ENCODE measurements around the gene SIN3A. TPM values are rescaled to one million over a fixed set of nuclear protein-coding genes. Genes with fewer than 3 reads are reported as not detected.
A peak's percentile ranks its signal among the peaks of the same experiment; 100 is the strongest.

The SIN3A gene
- total and polyA plus RNA-seq, 9 of the 15 experiments (the other 6 are each of a cell fraction or from before 2014, with no cell fraction given): 11.1 to 70.3 (median 25.3) TPM

GRCh38 chr15:75455424-75455981, 4.0 kb upstream of the SIN3A start (continued):
- TF ChIP-seq STAT6 (CRISPR knock-in tag; IDR thresholded peaks at IDR 0.05): peak; percentile 86; the same call in 1 of the 2 replicates
- 0 out of 2 replicates have a peak, but pooled peaks have one; percentile 14 for TF ChIP-seq CREB1 (IDR thresholded peaks at IDR 0.05)
- no peak for TF ChIP-seq CREB1 (CRISPR knock-in tag; IDR thresholded peaks at IDR 0.05)
- no peak for TF ChIP-seq RHOXF2B (CRISPR knock-in tag; conservative IDR thresholded peaks at IDR 0.05)
- TF ChIP-seq ZFX (CRISPR knock-in tag; IDR thresholded peaks at IDR 0.05): peak; percentile 65
- TF ChIP-seq ARID4B (CRISPR knock-in tag; IDR thresholded peaks at IDR 0.05): 0 out of 2 replicates have a peak, but pooled peaks have one; percentile 39
- peak; percentile 60 for TF ChIP-seq DACH1 (IDR thresholded peaks at IDR 0.05; ENCODE audit: partially characterized antibody)
- peak; percentile 21; the same call in 1 of the 2 replicates for TF ChIP-seq ZNF143 (CRISPR knock-in tag; IDR thresholded peaks at IDR 0.05)
- TF ChIP-seq HDAC1 (IDR thresholded peaks at IDR 0.05): peak in 1 of 2 experiments; percentile 51; a peak in 2 of 4 replicates
- peak; percentile 68 for TF ChIP-seq POLR2AphosphoS5 (IDR thresholded peaks at IDR 0.05; ENCODE audit: control insufficient read depth, insufficient read depth, low read depth, low read length)
- TF ChIP-seq HMGXB4 (CRISPR knock-in tag; IDR thresholded peaks at IDR 0.05): peak; percentile 32; the same call in 1 of the 2 replicates
- TF ChIP-seq E2F6 (IDR thresholded peaks at IDR 0.05; ENCODE audit: borderline replicate concordance in 1 of 2, extremely low read depth in 1 of 2, insufficient read depth in 1 of 2, insufficient read length in 1 of 2, low read depth in 1 of 2, low read length in 1 of 2, poor library complexity in 1 of 2, severe bottlenecking in 1 of 2): peak in 1 of 2 experiments; percentile 6
- peak; percentile 16 for TF ChIP-seq SP2 (IDR thresholded peaks at IDR 0.05; ENCODE audit: extremely low read depth, low read depth, low read length, poor library complexity, severe bottlenecking)
- TF ChIP-seq KDM5B (IDR thresholded peaks at IDR 0.05; ENCODE audit: insufficient replicate concordance, low read depth, low read length): peak; percentile 2

All from K562 (cell line).